COR-L47 (cell line): ENCODE measurements around the gene CRYBG1.
"Not testable (repeated sequence)": the region's sequence is repeated elsewhere in the genome, so short reads cannot be mapped to it uniquely, and the experiment has no call there.

Experiments used
- DNase-seq: peaks from one replicate; lab custom pipeline; 2025; lab: John Stamatoyannopoulos, UW

The CRYBG1 gene

GRCh38 chr6:106508277-106508676 is 147.8 kb downstream of the CRYBG1 start:
- DNase-seq, result no peak

- no peak for DNase-seq
Observed at GRCh38 chr6:106508834-106509233, 148.3 kb downstream of the CRYBG1 start.

GRCh38 chr6:106509420-106510089 is 149.0 kb downstream of the CRYBG1 start:
- no peak for DNase-seq

GRCh38 chr6:106510090-106510970 is 149.8 kb downstream of the CRYBG1 start:
- no peak for DNase-seq

- no peak for DNase-seq
Observed at GRCh38 chr6:106511288-106512047, 151.0 kb downstream of the CRYBG1 start.

- DNase-seq, result no peak
Observed at GRCh38 chr6:106512048-106512967, 151.8 kb downstream of the CRYBG1 start.

GRCh38 chr6:106512968-106513574 is 152.6 kb downstream of the CRYBG1 start:
- no peak for DNase-seq

- DNase-seq, result no peak
Observed at GRCh38 chr6:106513808-106514582, 153.5 kb downstream of the CRYBG1 start.

GRCh38 chr6:106514583-106514885 is 154.0 kb downstream of the CRYBG1 start:
- no peak for DNase-seq

GRCh38 chr6:106515582-106515981 is 155.1 kb downstream of the CRYBG1 start:
- not testable (repeated sequence) for DNase-seq

- DNase-seq, result no peak
Observed at GRCh38 chr6:106516616-106517015, 156.1 kb downstream of the CRYBG1 start.

GRCh38 chr6:106517706-106518105 is 157.2 kb downstream of the CRYBG1 start:
- DNase-seq, result no peak

- no peak for DNase-seq
Observed at GRCh38 chr6:106518748-106519147, 158.2 kb downstream of the CRYBG1 start.

GRCh38 chr6:106519460-106520394 is 159.2 kb downstream of the CRYBG1 start:
- no peak for DNase-seq

GRCh38 chr6:106520711-106521401 is 160.3 kb downstream of the CRYBG1 start:
- DNase-seq, result no peak

GRCh38 chr6:106522562-106523250 is 162.2 kb downstream of the CRYBG1 start:
- DNase-seq, result no peak

- no peak for DNase-seq
Observed at GRCh38 chr6:106525107-106525881, 164.8 kb downstream of the CRYBG1 start.
